Cortex of kidney (tissue), 1 donor: ENCODE data around the gene SOST.

ENCODE experiments used
- DNase-seq: peaks from one replicate; lab custom pipeline; 2025; lab: John Stamatoyannopoulos, UW

The SOST gene

DNA sequence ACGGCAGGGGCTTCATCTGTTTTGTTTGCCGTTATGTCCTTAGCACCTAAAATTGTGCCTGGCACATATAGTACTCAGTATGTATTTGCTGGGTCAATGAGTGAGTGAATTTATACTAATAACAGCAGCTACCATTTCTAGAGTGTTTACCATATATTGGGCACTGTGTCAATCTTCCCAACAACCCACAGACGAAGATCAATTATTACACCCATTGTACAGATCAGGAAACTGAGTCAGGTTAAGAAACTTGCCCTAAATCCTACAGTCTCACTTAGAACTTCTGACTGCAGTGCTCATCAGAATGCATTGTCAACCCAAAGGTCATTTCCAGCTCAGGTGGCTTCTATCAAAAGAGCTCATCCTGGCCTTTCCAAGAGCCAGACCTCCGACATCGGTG is 52.4 kb downstream of the SOST start:
- DNase-seq: no peak
